PC-9 (cell line): ENCODE results near the gene G0S2.

Experiments used
- CTCF ChIP-seq: fragments of 200-600 bp; sonication (generic); conservative IDR thresholded peaks from 2 replicates; pipeline ENCODE4 v1.6.1; 2017; ENCODE audit warnings: mixed run types, antibody characterized with exemption, mild to moderate bottlenecking, moderate library complexity
- EZH2 ChIP-seq: fragments of 200-600 bp; sonication (generic); IDR thresholded peaks from 2 replicates; pipeline ENCODE4 v1.8.0; 2017; ENCODE audit warnings: antibody characterized with exemption, low read depth

- TF ChIP-seq EZH2 = no peak
- TF ChIP-seq CTCF = no peak
These were observed 33.4 kb upstream of the G0S2 start for GRCh38 chr1:209641832-209642172.
